ENCODE data around the gene TNS2. TPM values are rescaled to one million over a fixed set of nuclear protein-coding genes. Genes with fewer than 3 reads are reported as not detected.

The TNS2 gene
- polyA plus RNA-seq, 1 of the 3 experiments (the other 2 are of a cell fraction): 50.0 TPM

GRCh38 chr12:53053218-53054111, 3.6 kb downstream of the TNS2 start:
- H3K79me2 ChIP-seq (ENCODE audit: insufficient read depth): peaks cover 29% of the 10 kb centered on the region
- H3F3A ChIP-seq (replicated peaks; ENCODE audit: insufficient read depth): peaks cover 27% of the 10 kb centered on the region
- H3K27ac ChIP-seq (ENCODE audit: low read depth in 2 of 2, low read length in 1 of 2): peak overlapping the region; percentile 35 to 84; a peak in 3 of 4 replicates
- H3K9me3 ChIP-seq: no peaks in the 10 kb centered on the region
- H3K36me3 ChIP-seq (replicated peaks in 1 of 2; ENCODE audit: control insufficient read depth in 1 of 2, insufficient read depth in 2 of 2, low read length in 1 of 2): peaks cover 8 to 22% of the 10 kb centered on the region in 2 experiments
- H4K20me1 ChIP-seq (ENCODE audit: insufficient read depth): no peaks in the 10 kb centered on the region
- DNase-seq: no peak
- ChIA-PET POLR2A (interaction anchor here (0.6 to 2.1 kb wide), 7 partner anchors 15 to 1611 kb away, joined by 3 to 9 read pairs (median 4); partner anchors contain the start of genes EIF4B and SPRYD3), CTCF (interaction anchor here (0.7 to 13.8 kb wide), 12 partner anchors 9 to 269 kb away, joined by 3 to 182 read pairs (median 5); partner anchors contain the start of gene IGFBP6)
- WGBS (ENCODE audit: low lambda C conversion rate): 38% methylated on average over 11 of the region's 16 CpGs
- peak overlapping the region; percentile 99 for H3K4me2 ChIP-seq
- no peaks in the 10 kb centered on the region for H3K9me2 ChIP-seq
- H3K27me3 ChIP-seq (ENCODE audit: insufficient read depth): no peaks in the 10 kb centered on the region
- peak overlapping the region; percentile 66 for H3K4me3 ChIP-seq (ENCODE audit: low read depth in 2 of 2, low read length in 1 of 2)
- H3K9ac ChIP-seq: peak overlapping the region; percentile 13; the same call in 1 of the 2 replicates
- no peak overlapping the region for H2AFZ ChIP-seq (ENCODE audit: low read depth)
- H3K4me1 ChIP-seq (ENCODE audit: control insufficient read depth in 1 of 2, insufficient read depth in 2 of 2, low read depth in 1 of 2, low read length in 1 of 2): peaks cover 32 to 54% of the 10 kb centered on the region in 2 experiments
- TF ChIP-seq CTCF (IDR thresholded peaks at IDR 0.05): peak; percentile 75
- no peak for TF ChIP-seq EZH2phosphoT487 (IDR thresholded peaks at IDR 0.05; ENCODE audit: borderline replicate concordance, low read depth)
- no peak for TF ChIP-seq FOXJ3 (CRISPR knock-in tag; IDR thresholded peaks at IDR 0.05)
- TF ChIP-seq SIN3A (IDR thresholded peaks at IDR 0.05; ENCODE audit: borderline replicate concordance, low read depth, low read length): peak; percentile 12; the same call in 1 of the 2 replicates
- TF ChIP-seq, protein P1, sequence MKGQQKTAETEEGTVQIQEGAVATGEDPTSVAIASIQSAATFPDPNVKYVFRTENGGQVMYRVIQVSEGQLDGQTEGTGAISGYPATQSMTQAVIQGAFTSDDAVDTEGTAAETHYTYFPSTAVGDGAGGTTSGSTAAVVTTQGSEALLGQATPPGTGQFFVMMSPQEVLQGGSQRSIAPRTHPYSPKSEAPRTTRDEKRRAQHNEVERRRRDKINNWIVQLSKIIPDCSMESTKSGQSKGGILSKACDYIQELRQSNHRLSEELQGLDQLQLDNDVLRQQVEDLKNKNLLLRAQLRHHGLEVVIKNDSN (IDR thresholded peaks at IDR 0.05; ENCODE audit: borderline replicate concordance, low read depth): no peak
- TF ChIP-seq FOSL2 (IDR thresholded peaks at IDR 0.05; ENCODE audit: borderline replicate concordance, low read depth): no peak
- no peak for TF ChIP-seq RFX5 (IDR thresholded peaks at IDR 0.05; ENCODE audit: low read length)

DNA sequence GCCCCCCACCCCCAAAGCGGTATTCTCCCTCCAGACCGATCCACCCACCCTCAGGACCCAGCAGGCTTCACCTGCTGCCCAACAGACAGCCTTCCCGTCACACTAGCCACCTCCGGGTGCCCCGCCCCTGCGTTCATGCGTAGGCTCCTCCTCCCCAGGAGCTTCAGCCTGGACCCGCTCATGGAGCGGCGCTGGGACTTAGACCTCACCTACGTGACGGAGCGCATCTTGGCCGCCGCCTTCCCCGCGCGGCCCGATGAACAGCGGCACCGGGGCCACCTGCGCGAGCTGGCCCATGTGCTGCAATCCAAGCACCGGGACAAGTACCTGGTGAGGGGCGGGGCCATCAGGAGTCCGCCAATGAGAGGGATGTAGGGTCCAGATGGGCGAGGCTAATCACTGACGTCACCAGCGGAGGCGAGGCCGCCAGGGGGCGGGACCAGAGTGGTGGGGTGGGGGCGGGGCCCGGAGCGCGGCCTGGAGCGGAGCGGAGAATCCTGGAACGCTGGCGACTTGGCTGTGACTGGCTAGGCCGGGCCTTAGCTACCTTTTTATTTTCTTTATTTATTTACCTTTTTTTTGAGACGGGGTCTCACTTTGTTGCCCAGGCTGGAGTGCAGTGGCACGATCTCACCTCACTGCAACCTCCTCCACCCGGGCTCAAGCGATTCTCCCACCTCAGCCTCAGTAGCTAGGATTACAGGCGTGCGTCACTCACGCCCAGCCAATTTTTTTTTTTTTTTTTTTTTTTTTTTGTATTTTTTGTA, 4.4 kb downstream of the TNS2 start:
- H3K9ac ChIP-seq: peak overlapping the region; percentile 13; the same call in 1 of the 2 replicates
- H3K4me1 ChIP-seq (ENCODE audit: control insufficient read depth in 1 of 2, insufficient read depth in 2 of 2, low read depth in 1 of 2, low read length in 1 of 2): peaks cover 25 to 46% of the 10 kb centered on the region in 2 experiments
- peak overlapping the region; percentile 35 to 78; a peak in 3 of 4 replicates for H3K27ac ChIP-seq (ENCODE audit: low read depth in 2 of 2, low read length in 1 of 2)
- 23% methylated on average over 17 of the region's 48 CpGs for WGBS (ENCODE audit: low lambda C conversion rate)
- peaks cover 25% of the 10 kb centered on the region for H3K79me2 ChIP-seq (ENCODE audit: insufficient read depth)
- peaks cover 11 to 22% of the 10 kb centered on the region in 2 experiments for H3K36me3 ChIP-seq (replicated peaks in 1 of 2; ENCODE audit: control insufficient read depth in 1 of 2, insufficient read depth in 2 of 2, low read length in 1 of 2)
- no peaks in the 10 kb centered on the region for H4K20me1 ChIP-seq (ENCODE audit: insufficient read depth)
- H2AFZ ChIP-seq (ENCODE audit: low read depth): 0 out of 2 replicates have a peak overlapping the region, but pooled peaks have one; percentile 50
- no peaks in the 10 kb centered on the region for H3K27me3 ChIP-seq (ENCODE audit: insufficient read depth)
- ChIA-PET CTCF (interaction anchor here (0.6 to 13.8 kb wide), 12 partner anchors 10 to 169 kb away, joined by 3 to 182 read pairs (median 6); partner anchors contain the start of gene IGFBP6), POLR2A (interaction anchor here (0.7 to 2.1 kb wide), 4 partner anchors 14 to 48 kb away, joined by 3 to 9 read pairs (median 4); partner anchors contain the start of genes EIF4B and SPRYD3)
- peak; percentile 97 for DNase-seq
- peak overlapping the region; percentile 66 for H3K4me3 ChIP-seq (ENCODE audit: low read depth in 2 of 2, low read length in 1 of 2)
- no peaks in the 10 kb centered on the region for H3K9me3 ChIP-seq
- H3K9me2 ChIP-seq: no peaks in the 10 kb centered on the region
- H3F3A ChIP-seq (replicated peaks; ENCODE audit: insufficient read depth): peaks cover 19% of the 10 kb centered on the region
- H3K4me2 ChIP-seq: peak overlapping the region; percentile 99
- peak; percentile 55; the same call in 1 of the 2 replicates for TF ChIP-seq MAX (IDR thresholded peaks at IDR 0.05; ENCODE audit: low read depth)
- TF ChIP-seq MXI1 (IDR thresholded peaks at IDR 0.05; ENCODE audit: low read depth, low read length): peak; percentile 75; the same call in 1 of the 2 replicates
- peak; percentile 22; the same call in 1 of the 2 replicates for TF ChIP-seq NRF1 (IDR thresholded peaks at IDR 0.05; ENCODE audit: low read depth, low read length)
- TF ChIP-seq, protein P2, sequence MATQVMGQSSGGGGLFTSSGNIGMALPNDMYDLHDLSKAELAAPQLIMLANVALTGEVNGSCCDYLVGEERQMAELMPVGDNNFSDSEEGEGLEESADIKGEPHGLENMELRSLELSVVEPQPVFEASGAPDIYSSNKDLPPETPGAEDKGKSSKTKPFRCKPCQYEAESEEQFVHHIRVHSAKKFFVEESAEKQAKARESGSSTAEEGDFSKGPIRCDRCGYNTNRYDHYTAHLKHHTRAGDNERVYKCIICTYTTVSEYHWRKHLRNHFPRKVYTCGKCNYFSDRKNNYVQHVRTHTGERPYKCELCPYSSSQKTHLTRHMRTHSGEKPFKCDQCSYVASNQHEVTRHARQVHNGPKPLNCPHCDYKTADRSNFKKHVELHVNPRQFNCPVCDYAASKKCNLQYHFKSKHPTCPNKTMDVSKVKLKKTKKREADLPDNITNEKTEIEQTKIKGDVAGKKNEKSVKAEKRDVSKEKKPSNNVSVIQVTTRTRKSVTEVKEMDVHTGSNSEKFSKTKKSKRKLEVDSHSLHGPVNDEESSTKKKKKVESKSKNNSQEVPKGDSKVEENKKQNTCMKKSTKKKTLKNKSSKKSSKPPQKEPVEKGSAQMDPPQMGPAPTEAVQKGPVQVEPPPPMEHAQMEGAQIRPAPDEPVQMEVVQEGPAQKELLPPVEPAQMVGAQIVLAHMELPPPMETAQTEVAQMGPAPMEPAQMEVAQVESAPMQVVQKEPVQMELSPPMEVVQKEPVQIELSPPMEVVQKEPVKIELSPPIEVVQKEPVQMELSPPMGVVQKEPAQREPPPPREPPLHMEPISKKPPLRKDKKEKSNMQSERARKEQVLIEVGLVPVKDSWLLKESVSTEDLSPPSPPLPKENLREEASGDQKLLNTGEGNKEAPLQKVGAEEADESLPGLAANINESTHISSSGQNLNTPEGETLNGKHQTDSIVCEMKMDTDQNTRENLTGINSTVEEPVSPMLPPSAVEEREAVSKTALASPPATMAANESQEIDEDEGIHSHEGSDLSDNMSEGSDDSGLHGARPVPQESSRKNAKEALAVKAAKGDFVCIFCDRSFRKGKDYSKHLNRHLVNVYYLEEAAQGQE (IDR thresholded peaks at IDR 0.05; ENCODE audit: low read depth, low read length): no peak
- peak; percentile 22; the same call in 1 of the 2 replicates for TF ChIP-seq POLR2AphosphoS5 (IDR thresholded peaks at IDR 0.05; ENCODE audit: low read depth, low read length)
- TF ChIP-seq, protein P3, sequence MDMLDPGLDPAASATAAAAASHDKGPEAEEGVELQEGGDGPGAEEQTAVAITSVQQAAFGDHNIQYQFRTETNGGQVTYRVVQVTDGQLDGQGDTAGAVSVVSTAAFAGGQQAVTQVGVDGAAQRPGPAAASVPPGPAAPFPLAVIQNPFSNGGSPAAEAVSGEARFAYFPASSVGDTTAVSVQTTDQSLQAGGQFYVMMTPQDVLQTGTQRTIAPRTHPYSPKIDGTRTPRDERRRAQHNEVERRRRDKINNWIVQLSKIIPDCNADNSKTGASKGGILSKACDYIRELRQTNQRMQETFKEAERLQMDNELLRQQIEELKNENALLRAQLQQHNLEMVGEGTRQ (IDR thresholded peaks at IDR 0.05; ENCODE audit: borderline replicate concordance, low read depth, low read length): no peak
- no peak for TF ChIP-seq YY1 (IDR thresholded peaks at IDR 0.05; ENCODE audit: low read depth)
- no peak for TF ChIP-seq RFX5 (IDR thresholded peaks at IDR 0.05; ENCODE audit: low read length)

Measured in SK-N-SH (cell line).